ENCODE results near the gene NCKAP5. TPM values are rescaled to one million over a fixed set of nuclear protein-coding genes. Genes with fewer than 3 reads are reported as not detected.
A peak's percentile ranks its signal among the peaks of the same experiment; 100 is the strongest.

The NCKAP5 gene
- total RNA-seq, 1 donor from 2014 or later = under 0.01 TPM

GRCh38 chr2:133062931-133063665, 505.2 kb downstream of the NCKAP5 start:
- no peak for DNase-seq

DNA sequence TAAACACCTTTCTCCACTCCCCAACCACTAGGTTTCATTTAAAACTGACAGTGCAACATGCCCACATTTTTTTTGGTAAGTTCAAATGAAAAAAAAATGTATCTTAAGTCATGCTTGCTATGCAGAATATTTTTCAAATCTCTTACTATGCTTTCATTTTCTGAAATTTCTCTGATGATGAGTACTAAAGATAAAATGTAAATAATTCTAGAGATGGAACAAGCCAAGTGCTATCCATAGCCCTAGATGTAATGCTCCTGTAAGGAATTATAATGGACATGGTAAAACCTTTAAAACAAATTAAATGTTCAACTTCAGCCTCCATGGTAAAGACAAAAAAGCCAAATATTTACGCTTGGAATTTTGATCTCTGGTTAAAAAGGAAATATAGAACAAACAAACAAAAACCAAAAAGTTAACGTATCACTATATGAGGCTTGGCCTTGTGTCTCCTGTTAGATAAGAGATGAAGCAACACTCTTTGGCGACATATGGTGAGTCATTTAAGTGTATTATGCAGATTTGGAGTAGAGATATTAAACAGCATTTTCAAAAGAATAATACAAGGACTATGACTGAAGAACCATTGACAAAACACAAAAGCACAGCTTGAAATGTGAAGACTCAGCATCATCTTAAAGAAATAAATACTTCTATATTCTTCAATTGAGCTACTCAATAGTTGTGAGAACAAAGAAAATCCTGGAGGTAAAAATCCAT, 506.2 kb downstream of the NCKAP5 start:
- no peak for DNase-seq

DNA sequence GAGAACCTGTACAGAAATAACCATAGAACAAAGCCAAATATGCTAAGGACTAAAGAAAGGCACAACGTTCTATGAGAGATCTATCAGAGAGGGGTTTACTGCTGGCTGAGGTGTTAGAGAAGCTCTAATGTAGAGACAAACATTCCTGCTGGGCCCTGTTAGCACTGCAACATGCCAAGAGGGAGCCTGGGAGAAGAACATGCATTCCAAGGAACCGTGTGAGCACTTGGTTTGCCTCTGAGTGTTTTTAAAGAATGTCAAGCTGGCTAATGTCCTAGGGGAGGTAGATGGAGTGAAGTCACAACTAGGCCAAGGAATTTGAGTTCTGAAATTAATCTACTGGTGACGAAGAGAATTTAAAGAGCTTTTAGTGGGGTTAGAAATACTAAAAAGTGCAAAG, 514.0 kb downstream of the NCKAP5 start:
- no peak for DNase-seq

DNA sequence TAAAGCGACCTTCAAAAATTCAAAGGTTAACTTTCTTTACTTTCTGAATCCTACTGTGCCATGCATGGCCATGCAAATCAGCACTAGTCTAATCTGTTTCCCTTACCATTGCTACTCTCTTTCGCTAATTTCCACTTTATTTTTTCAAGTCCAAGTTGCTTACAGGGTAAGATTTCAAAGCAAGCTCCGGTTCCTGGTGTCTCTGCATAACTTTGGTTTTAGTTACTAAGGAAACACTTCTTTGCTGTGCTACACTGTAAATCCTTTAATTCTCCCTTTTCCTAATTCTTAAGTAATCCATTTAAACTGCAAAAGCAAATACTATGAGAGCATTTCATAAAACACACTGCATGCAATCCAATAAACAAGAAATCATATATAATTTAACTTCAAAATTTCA, 514.7 kb downstream of the NCKAP5 start:
- DNase-seq = no peak

DNA sequence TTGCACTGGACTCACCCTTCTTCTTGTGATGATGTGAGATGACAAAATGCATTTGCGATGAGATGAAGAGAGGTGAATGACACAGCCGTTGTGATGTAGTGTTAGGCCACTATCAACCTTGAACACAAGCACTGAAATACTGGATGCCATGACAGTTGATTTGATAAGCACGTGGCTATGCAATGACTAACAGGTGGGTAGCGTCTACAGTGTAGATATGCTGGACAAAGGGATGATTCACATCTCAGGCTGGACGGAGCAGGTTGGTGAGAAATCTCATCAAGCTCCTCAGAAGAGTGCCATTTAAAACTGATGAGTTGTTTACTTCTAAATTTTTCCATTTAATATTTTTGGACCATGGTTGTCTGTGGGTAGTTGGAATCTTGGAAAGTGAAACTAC, 522.5 kb downstream of the NCKAP5 start:
- no peak for DNase-seq

DNA sequence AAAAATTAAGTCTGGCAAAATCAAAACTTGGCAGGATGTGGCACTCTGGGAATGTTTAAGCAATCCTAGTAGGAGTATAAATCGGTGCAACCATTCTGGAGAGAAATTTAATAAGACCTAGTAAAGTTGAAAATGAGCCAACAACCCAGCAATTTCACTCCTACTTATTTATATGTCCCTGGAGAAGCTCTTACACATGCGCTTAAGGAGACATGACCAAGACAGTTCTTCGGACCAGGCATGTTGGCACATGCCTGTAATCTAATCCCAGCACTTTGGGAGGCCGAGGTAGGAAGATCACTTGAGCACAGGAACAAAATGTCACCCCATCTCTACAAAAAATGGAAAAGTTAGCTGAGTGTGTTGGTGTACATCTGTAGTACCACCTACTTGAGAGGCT, 523.7 kb downstream of the NCKAP5 start:
- DNase-seq = no peak

GRCh38 chr2:133040170-133040569, 528.1 kb downstream of the NCKAP5 start:
- DNase-seq = no peak

DNA sequence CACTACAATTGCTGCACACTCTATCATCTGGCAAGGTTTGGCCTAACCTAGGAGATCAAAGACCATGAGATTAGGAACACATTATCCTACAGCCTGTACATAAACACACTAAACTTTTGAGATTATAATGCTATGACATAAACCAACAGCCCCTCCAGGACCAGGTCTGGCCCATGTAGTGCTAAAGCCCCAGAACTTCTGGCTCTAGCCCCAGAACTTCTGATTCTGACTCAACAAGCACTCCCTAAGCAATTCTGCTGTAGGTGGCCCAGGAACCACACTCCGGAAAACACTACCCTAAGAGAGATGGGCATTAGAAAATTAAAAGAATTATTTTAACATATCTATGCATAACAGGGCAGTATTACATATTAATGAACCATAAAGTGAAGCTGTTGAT, 528.7 kb downstream of the NCKAP5 start:
- DNase-seq = no peak

- no peak for DNase-seq
Measured at GRCh38 chr2:133026536-133027177, 541.6 kb downstream of the NCKAP5 start.

DNA sequence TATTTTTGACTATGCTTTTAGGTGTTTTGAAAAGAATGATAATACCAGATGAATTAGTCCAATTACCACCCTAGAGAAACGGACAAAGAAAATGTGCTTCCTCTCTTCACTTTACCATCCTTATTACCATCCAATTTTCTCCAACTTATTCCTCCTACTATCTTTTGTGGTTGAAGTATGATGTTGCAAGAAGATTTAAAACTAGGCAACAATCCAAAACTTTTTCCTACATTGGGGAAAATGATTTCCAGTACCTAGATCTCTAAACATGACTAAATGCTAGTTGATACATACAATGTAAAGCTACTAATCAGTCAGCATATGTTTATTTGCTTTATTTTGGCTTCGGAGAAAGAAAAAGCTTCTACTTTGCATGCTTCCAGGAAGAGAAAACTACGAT, 543.3 kb downstream of the NCKAP5 start:
- DNase-seq = no peak

DNA sequence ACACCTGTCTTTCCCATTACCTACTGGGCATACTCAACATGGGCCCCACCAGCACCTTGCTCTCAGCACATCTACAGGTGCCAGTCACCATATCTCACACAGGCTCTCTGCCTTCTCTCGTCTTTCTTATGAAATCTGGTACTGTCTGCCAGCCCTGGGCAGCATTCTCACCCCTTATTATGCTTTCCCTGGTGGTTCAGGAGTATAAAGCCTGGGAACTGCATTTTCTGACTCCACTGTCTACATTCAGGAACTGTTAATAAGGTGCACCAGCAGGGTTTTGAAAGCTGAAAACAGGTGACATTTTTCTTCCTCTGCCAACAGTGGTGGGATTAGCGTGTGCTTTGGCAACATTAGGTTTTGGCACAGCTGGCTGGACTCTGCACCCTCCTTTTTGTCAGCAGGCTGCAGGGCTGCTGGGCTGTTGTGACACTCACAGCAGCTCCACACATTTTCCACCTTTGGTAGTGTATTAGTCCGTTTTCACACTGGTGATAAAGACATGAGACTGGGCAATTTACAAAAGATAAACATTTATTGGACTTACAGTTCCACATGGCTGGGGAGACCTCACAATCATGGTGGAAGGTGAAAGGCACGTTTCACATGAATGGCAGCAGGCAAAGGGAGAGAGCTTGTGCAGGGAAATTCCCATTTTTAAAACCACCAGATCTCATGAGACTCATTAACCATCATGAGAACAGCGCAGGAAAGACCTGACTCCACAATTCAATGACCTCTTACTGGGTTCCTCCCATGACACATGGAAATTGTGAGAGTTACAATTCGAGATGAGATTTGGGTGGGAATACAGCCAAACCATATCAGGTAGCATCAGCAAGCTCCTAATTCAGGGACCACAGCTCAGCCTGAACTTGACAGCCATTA, 555.2 kb downstream of the NCKAP5 start:
- no peak for DNase-seq

DNA sequence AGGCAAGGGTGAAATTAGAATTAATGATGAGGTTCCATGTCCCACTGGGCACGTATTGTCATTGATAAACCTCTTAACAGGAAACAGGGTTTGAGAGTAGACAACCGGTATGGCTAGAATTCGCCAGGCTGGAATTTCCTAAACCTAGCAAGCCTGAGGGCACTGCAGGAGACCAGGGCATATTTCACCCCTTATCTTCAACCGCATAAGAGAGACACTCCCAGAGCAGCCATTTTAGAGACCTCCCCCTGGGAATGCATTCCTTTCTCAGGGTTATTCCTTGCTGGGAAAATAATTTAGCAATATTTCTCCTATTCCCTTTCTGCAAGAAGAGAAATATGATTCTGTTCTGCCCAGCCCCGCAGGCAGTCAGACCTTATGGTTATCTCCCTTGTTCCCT, 563.6 kb downstream of the NCKAP5 start:
- DNase-seq = no peak

DNA sequence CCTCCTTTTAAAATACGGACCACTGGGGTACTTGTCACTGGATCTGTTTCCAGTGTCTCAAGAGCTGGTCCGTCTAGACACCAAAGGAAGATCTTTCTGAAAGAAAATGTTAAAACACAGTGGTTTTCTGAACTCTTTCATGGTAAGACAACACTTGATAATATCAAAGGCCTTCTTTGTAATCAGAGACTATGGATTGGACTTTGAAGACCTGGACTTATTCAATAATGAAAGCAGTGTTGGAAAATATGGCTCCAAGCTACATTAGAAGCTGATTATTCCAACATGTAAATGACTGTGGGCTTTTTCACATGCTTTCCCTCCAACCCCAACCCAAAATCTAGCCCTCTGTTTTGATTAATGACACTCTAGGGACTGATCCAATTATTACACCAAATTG, 568.8 kb downstream of the NCKAP5 start:
- DNase-seq = no peak

DNA sequence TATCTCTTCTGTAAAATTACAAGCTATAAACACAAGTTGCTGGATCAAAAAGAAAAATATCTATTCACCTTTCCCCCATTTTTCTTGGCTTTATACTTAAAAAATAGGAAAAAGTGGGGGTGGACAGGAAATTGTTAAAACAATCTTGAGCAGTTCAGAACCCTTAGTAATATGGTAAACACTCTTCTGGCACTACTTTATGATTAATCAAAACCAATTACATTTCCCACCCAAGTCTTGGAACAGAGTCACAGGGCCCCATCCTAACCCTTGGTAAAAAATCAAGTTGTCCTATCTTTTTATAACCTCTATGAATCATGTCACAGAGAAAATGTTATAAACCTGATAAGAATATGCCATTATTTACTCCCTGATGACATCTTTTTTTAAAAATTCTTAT, 570.0 kb downstream of the NCKAP5 start:
- no peak for DNase-seq

DNA sequence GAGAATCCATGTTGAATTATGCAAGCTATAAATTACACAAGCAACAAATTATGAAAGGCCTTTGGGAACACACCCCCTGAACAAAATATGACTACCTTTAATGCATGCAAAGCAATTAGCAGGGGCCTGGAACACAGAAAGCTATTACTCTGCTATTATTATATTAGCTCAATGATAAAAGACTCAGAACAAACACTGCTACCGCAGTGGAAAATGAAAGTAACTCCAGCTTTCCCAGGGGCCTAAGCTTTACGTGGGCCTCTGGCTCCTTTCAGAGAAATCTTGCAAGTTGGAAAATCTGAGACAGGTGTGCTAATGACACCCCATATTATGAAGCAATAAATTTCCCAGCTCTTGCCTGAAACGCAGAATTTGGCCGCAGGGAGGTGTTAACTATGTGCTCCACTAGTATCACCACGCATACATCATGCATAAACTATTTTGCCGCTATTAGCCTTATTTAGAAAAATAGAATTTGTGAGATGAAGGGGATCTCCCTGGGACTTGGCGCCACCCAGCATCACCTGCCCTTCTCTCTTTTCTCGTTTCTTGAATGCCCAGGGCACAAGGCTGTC, 576.7 kb downstream of the NCKAP5 start:
- no peak for DNase-seq

GRCh38 chr2:132984731-132985130, 583.5 kb downstream of the NCKAP5 start:
- no peak for DNase-seq

GRCh38 chr2:132980304-132980703, 588.0 kb downstream of the NCKAP5 start:
- DNase-seq = no peak

DNA sequence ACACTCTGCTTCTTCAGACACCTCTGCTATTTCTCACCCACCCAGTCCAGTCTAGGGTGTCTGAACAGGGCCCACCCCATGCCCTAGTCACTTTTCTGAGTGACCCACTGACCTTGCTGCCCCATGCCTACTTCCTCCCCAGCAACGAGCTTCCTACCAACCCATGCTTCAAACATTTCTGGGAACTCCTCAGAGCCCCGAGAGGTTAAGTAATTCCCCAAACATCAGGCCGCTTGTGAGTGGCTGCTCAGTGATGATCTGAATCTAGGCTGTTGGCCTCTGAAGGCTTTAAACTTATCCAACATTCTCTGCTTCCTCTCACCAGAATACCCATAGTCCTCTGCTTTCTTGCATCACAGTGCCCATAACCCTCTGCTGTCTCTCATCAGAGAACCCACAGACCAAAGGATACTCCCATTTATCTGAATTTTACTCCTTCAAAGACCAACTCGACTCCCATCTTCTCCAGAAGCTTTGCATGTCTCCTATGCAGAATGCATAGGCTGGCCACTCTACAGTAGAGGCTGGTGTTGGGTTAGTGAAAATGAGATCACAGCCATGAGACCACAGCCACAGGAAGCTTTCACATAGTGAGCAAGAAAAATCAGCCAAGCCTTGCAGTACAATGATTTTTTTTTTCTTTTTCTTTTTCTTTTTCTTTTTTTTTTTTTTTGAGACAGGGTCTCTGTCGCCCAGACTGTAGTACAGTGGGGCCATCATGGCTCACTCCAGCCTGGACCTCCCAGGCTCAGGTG, 588.7 kb downstream of the NCKAP5 start:
- no peak for DNase-seq

GRCh38 chr2:132978840-132979239, 589.4 kb downstream of the NCKAP5 start:
- DNase-seq = no peak

- peak; percentile 9 for DNase-seq
Measured at GRCh38 chr2:132977812-132978529, 590.3 kb downstream of the NCKAP5 start.
